Fibroblast of the conjunctiva (primary cell): ENCODE results near the gene SAMD4A.
A peak's percentile ranks its signal among the peaks of the same experiment; 100 is the strongest.

Experiments
- DNase-seq: peaks from one replicate; pipeline ENCODE4 v3.0.0-alpha.2; 2010; ENCODE audit warnings: low read depth

The SAMD4A gene, protein sequence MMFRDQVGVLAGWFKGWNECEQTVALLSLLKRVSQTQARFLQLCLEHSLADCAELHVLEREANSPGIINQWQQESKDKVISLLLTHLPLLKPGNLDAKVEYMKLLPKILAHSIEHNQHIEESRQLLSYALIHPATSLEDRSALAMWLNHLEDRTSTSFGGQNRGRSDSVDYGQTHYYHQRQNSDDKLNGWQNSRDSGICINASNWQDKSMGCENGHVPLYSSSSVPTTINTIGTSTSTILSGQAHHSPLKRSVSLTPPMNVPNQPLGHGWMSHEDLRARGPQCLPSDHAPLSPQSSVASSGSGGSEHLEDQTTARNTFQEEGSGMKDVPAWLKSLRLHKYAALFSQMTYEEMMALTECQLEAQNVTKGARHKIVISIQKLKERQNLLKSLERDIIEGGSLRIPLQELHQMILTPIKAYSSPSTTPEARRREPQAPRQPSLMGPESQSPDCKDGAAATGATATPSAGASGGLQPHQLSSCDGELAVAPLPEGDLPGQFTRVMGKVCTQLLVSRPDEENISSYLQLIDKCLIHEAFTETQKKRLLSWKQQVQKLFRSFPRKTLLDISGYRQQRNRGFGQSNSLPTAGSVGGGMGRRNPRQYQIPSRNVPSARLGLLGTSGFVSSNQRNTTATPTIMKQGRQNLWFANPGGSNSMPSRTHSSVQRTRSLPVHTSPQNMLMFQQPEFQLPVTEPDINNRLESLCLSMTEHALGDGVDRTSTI

DNA sequence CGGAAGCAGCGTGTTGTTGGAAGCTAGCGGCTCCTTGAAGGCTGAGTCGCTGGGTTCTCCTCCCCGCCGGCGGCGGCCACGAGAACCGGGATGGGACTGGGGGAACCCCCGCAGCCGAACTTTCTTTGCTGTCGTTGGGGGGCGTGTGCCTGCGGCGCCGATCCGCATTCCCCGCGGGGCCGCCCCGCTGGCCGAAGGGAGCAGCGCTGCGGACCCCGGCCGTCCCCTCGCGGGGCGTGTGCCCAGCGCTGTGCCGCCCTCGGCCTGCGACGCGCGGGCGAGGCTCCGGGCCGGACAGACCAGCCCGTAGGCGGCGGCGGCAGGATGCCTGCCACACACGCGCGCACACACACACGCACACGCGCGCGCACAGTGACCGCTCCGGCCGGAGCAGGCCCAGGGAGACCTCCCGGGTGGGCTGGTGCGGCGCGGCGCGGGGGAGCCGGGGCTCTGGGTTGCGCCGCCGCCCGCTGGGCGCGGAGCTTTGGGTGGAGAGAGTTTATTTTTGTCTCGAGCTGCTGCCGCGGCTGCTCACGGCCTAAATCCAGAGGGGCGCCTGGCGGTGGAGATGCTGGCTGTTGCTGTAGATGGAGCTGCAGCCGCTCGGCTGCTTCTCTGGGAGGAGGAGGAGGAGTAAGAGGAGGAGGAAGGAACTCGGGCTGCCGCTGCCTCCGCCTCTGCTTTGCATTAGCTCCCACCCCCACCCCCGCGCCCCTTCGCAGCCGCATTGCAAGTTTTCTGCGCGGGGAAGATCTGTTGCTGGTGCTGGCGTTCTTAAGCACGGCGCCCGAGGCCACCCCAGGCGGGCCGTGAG is at the start of gene SAMD4A:
SAMD4A (plus strand) TSS at position 719 of the 814 bp plus-strand sequence. CDS start 789 bp downstream, outside the sequence.
- peak; percentile 84 for DNase-seq

DNA sequence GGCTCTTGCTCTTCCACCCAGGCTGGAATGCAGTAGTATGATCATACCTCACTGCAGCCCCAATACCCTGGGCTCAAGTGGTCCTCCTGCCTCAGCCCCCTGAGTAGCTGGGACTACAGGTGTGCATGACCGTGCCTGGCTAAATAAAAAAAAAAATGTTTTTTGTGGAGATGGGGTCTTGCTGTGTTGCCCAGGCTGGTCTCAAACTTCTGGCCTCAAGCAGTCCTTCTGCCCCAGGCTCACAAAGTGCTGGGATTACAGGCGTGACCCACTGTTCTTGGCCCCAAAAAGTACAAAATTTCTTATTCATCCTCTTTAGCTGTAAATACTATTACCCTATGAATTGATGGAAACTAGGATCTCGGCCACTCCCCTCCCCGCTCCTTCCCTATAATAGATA is 42.5 kb upstream of the SAMD4A start:
- DNase-seq, result no peak

DNA sequence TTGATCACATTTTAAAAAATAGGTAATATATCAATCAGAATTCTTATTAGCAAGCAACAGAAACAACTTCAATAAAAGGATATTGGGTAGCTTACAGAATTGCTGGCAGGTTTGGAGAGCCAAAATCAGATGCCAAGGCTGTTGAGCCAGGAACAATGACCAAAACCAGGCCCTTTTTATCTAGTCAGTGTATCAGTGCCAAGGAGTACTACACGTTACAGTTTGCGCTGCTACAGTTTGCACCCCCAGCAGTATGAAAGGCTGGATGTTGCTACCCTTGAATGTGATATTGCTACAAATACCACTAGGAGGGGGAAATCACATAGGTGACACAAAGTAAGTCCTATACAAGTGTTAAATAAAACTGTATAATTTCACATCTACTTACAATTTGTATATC is 38.0 kb upstream of the SAMD4A start:
- no peak for DNase-seq

DNA sequence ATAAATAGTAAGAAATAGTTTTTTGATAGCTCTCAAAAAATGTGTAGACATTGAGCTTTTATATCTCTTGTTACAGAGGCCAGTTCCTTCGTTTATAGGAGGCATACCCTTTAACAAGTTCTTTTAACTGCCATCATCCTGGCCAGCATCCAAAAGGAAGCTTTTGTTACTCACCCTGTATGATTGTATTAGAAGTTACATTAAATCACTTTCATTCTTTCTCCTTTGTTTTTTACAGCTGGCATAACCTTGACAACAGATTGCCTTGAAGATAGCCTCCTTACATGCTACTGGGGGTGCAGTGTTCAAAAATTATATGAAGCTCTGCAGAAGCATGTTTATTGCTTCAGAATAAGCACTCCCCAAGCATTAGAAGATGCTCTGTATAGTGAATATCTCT is 37.1 kb upstream of the SAMD4A start:
- peak; percentile 13 for DNase-seq

DNA sequence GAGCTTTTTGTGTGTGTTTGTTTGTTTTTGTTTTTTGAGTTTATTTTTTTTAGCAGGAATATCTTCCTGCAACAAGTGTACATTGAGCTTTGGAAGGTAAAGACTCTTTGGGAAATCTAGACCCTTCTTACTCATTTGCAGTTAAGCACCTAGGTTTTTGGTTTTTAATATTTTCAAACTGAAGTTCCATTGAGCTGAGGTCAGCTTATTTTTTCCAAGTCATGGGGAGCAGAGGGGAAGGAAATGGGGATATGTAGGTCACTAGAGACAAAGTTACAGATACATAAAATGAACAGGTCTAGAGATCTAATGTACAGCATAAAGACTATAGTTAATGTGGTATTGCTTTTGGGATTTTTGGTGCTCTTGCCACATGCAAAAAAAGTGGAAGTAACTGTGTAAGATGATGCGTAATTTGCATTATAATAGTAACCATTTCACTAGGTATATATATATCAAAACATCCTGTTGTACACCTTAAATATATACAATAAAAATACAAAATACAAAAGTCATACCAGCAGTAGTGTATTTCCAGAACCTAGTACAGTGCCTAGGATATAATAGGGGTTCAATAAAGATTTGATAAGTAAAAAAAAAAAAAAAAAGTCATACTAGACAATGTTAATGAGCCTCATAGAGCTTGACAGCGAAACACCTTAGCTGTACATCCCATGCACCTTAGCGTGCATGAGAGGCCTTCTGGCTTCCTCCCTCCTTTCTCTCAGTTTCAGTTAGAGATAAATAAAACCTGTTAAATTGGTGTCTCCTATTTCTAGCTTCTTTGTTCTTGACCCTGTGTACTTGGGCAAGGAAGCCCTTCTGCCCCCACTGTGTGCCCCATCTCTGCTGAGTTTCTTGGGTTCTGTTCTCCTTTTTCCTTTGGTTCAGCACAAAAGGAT is 34.6 kb upstream of the SAMD4A start:
- no peak for DNase-seq

DNA sequence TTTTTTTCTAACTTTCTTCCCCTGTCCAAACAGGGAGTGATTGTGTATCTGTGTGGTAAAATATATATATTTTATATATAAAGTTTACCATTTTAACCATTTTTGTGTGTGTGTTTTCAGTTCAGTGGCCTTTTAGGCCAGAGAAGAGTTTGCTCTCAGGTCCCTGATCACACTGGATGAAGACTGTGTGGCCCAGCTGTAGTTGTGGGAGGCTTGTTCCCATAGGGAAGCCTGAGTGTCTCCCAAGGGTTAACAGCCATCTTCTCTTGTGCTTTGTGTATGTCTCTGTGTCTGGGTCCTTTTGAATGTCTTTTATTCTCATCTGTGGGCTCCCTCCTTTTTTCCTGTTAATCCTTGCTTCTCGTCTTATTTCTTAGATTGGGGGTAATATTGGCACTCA is 33.8 kb upstream of the SAMD4A start:
- DNase-seq, result no peak

DNA sequence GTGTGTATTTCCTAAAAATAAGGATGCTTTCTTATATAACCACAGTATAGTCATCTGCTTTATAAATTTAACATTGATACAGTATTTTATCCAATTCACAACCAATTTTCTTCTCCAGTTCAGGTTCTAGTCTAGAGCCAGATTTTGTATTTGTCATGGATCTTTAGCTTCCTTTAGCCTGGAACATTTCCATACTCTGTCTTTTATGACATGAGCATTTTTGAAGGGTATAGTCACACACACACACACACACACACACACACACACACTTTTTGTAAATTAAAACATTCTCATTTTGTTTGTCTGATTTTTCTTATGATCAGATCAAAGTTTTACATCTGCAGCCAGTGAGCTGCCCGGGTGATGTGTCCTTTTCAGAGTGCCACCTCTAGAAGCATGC is 31.8 kb upstream of the SAMD4A start:
- no peak for DNase-seq

DNA sequence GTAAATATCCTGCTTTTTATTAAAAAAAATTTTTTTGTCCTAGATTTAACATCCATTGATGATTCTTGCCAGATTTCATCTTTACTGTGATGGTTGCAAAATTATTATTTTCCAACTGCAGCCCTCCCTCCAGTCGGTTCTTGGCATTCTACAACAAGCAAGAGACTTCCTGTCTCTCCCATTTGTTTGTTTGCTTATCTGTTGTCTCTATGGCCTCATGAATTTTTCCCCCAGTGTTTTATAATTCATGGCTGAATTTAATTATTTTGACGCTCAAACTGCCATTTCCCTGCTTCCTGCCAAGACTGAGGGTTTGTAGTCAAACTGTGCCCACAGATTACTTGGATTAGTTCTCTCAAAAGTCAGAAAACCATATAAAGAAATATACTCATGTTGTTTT is 31.3 kb upstream of the SAMD4A start:
- no peak for DNase-seq

DNA sequence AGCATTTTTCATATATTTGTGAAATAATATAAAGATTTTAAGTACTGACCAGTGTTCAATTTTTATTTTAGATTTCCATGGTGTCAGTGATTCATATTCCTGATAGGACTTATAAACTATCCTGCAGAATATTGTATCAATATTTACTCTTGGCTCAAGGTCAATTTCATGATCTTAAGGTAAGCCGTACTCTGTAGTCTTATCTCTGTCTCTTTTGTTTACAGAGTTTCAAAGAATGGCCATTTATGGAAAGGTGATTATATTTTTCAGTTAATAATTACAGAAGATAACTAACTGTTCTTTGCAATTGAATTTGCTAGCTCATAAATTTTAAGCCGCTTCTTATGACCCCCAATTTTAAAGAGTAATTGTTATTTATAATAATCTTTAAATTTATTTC is 29.3 kb upstream of the SAMD4A start:
- no peak for DNase-seq

DNA sequence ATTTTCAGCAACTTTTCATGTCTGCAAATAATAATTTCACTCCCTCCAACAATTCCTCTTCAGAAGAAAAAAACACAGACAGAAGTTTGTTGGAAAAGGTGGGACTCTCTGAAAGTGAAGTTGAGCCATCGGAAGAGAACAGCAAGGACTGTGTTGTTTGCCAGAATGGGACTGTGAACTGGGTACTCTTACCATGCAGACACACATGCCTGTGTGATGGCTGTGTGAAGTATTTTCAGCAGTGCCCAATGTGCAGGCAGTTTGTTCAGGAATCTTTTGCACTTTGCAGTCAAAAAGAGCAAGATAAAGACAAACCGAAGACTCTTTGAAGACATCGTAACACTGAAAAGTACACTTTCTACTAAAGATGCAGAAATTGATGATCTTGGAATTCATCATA is 28.9 kb upstream of the SAMD4A start:
- no peak for DNase-seq

DNA sequence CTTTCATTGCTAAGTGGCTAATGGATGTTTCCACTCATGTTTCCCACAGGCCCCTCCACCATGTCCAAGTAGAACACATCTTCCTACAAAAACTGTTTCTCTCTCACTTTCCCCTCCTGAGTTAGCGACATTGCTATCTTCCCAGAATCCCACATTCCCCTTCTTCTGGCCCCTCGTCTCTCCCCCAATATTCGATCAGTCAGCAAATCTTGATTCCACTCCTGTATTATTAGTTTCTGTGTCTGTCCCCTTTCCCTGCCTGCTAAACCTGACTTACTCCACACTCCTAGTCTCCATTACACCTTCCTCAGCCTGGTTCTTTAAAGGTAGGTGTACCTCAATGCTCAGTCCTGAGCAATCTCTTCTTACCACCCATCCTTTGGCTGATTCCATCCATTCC is 19.3 kb upstream of the SAMD4A start:
- no peak for DNase-seq

DNA sequence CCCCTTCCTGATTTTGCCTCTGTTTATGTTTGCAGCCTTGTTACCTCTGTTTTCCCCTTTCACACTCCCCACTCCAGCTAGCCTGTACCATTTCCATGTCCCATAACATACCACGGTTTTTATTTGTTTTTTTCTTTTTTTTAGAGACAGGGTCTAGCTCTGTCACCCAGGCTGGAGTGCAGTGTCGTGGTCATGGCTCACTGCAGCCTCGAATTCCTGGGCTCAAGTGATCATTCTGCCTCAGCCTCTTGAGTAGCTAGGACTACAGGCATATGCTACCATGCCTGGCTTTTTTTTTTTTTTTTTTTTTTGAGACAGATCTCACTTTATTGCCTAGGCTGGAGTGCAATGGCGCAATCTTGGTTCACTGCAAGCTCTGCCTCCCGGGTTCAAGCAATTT is 18.4 kb upstream of the SAMD4A start:
- no peak for DNase-seq

DNA sequence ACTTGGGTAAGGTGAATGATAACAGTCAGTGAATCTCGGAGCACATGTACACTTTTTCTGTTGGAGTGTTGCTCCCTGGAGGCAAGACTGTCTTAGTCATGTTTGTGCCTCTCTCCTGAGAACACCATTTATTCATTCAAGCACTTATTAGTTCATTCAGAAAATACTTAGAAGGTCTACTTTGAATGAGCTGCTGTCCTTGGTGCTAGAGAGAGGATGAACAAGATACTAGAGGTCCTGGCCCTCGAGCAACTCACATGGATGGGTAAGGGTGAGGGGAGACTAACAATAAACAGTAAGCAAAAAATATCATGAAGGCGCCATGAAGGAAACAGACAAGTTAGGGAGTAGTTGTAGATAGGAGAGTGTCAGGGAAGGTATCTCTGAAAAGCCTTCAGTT is 17.1 kb upstream of the SAMD4A start:
- no peak for DNase-seq

DNA sequence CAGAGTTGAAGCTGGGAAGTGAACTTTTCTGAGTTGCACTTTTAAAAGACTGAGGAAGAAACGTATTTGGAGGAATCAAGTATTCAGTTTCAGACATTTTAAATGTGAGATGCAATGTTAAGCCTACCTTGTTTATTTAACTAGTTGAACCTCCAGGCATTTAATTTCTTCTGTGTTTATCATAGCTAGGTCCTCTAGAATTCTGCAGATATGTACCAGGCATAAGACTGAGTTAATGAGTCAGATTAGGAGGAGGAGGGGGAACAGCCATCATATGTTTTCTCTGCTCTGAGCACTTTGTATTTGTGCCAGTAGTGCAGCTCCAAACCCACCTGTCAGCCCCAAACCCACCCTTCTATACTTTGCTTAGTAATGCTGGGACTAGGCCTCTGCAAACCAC is 16.4 kb upstream of the SAMD4A start:
- no peak for DNase-seq

DNA sequence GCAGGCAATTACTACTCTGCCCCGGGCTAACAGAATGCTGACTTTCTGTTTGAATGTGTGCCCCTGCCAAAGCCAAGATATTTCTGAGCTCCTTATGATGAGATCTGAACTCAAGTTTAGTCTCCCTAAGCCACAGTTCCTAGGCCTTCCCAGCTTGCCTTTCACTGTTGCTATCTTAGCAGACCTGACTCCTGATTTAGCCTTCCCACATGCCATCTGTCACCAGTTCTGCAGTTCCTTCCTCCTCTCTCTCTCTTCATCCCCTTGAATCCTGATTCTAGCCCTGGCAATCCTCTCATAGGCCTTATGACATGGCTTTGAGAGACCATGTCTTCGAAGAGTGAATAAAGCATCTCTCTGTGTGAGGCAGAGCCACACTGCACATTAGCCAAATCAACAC is 12.5 kb upstream of the SAMD4A start:
- no peak for DNase-seq

DNA sequence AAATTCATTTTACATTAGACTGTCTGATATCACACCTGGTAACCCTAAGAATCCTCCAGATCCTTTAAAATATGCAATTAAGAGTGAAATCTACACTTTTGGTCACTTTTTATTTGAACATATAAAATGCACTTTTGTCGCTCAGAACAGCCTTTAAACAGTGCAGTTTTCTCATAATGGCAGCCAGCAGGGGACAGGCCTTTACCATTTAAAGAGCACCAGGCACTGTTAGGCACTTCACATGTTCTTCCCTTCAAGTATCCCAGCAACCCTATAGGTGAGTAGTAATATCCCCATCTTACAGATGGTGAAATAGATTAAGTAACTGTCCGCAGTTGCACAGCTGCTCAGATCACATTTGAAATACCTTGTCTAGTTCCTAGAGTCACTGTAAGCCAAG is 11.3 kb upstream of the SAMD4A start:
- DNase-seq, result no peak

DNA sequence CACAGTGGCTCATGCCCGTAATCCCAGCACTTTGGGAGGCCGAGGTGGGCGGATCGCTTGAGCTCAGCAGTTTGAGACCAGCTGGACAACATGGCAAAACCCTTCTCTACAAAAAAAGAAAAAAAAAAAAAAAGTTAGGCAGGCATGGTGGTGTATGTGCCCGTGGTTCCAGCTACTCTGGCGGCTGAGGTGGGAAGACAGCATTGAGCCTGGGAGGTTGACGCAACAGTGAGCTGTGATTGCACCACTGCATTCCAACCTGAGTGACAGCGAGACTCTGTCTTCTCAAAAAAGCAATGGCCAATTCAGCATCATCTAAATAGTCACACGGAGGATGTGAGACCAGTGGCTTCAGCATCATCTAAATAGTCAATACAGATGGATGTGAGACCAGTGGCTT is 10.4 kb upstream of the SAMD4A start:
- no peak for DNase-seq

DNA sequence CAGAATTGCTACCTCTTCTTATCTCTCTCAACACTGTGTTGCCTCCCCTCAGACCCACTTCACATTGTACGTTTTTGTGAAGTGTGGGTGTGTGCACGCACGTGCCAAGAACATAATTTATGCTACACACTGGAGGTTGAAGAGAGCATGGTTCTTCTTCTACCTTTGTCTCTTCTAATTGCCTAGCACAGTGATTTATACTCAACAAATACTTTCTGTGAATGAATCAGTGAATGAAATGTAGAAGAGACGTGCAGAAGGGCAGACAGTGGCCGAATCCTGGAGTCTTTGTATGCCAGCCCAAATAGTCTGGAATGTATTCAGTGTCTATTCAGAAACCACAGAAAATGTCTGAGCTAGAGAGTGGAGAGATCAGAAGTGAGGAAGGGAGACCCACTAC is 4.6 kb upstream of the SAMD4A start:
- DNase-seq, result no peak

DNA sequence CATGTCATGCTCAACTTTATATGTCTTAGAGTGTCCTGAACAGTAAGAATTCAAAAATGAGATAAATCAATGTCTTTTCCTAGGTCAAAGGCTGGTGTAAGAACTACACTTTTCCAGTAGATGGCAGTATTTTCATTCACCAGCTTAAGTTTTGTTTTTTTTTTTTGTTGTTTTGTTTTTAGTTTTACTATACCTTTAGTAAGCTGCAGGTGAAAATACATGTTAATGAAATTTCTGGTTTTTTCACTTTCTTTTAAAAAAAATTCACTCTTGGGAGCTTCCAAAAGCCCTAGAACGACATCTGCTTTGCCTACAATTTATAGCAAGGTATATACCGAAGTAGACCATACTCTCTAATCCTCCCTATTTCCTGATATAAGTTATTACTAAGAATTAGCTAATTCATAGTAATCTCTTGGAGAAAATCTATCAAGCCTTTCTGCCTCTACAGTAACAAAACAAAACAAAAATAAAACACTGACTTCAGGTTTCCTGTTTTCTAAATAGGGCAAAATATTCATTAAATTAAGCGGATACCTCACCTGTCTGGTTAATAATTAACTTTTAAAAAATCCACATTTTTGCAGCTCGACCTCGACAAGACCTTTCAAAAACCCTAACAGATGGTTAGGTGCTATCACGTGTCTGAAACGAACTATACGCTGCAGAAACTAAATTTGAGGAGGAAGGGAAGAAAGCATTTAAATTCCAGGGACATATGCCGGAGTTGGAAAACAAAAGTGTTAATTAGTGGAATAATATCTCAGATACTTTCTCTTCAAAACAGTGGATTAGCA is 2.7 kb upstream of the SAMD4A start:
- DNase-seq, result no peak

DNA sequence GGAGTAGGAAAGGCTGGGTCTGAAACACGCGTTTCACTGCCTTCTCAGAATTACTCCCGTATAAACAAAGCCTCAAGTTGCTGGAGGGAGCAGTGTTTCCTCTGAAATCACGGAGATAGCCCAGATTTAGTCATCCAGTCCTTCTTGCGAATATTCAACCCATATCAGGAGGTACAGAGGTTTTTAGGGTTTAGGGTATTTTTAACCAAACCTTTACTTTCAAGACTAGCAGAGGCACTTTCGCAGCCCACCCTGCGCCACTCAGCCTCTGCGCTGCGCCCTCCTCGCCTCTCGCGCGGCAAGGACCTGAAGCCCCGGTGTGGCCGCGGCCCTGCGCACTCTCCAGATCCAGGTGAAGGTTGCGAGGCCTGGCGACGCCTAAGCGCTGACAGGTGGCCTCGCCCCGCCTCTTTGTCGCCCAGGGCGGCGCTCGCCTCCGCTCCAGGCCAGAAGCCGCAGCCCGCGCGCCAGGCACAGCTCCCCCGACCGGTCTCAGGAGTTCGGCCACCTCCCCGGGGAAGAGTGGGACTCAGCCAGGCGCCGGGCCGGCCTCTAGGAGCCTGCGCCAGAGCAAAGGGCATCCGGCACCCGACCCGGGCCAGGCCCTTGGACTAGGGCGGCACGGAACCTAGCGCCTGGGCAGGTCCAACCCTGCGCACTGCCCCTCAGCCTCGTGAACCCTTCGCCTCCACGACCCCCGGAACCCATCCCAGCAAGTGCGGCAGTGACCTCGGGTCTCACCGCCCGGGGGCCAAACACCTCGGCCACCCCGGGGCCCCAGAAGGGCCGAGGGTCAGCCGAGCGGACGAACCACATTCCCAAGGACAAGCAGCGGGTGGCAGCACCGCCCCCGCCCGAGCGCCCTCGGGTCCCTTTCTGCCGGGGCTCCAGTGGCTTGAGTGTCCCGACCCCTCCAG is 1.8 kb upstream of the SAMD4A start:
- DNase-seq, result peak; percentile 64
